CD1c-positive myeloid dendritic cell (primary cell): ENCODE results near the gene TGFBR3.

ENCODE experiments used
- DNase-seq: peaks from one replicate; pipeline ENCODE4 v3.0.0-alpha.2; 2016; ENCODE audit errors: extremely low spot score

TGFBR3 gene

GRCh38 chr1:91712981-91713841, 172.7 kb downstream of the TGFBR3 start:
- DNase-seq, result peak; percentile 59

DNA sequence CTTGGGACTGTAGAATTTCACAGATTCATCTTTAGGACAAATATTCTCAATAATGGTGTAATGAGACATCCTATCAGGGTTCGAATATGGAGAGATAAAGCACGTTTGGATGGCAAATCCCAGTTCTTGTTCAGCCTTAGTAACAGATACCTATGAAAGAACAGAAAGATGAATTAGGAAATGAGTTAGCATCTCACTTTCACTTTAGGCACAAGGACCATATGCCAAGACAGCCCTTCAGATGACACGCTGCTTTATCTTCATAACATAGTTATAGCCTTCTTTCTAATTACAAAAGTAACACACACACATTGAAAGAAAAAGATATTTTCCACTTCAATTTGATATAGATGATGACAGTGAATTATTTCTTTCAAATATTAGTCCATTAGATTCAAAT, 173.6 kb downstream of the TGFBR3 start:
- DNase-seq, result no peak

- DNase-seq, result no peak
Measured at GRCh38 chr1:91711504-91712247, 174.3 kb downstream of the TGFBR3 start.

- DNase-seq, result no peak
Measured at GRCh38 chr1:91710261-91710660, 175.7 kb downstream of the TGFBR3 start.

DNA sequence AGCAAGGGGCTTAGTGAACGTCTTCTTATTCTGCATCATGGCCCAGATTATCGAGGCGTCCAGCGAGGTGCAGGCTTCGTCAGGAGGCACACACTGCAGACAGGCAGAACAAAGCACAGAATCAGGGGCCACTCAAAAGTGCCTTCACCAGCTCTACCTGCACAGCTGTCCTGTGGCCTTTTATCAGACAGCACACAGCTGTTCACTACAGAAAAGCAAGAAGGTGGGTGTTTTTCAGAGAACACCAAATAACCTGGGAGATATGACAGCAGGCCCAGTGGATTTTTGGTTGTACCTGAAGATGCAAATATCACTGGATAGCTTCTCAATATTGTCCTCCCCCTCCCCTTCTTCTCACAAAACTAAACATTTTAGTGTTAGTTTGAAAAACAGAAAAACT, 177.3 kb downstream of the TGFBR3 start:
- no peak for DNase-seq

DNA sequence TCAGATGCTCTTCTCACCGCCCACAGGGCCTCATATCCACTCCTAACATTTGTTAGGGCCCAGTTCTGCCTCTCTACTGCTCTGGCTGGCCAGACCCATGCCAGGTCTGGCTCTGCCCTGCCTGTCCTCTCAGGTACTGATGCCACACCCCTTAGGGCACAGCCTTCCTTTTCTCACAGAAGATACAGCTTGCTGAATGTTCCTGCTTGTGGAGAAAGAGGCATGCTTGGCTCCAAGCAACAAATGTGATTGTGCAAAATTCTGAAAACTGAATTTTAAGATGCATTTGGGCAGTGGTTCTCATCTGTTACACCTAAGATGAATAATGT, 178.1 kb downstream of the TGFBR3 start:
- no peak for DNase-seq

DNA sequence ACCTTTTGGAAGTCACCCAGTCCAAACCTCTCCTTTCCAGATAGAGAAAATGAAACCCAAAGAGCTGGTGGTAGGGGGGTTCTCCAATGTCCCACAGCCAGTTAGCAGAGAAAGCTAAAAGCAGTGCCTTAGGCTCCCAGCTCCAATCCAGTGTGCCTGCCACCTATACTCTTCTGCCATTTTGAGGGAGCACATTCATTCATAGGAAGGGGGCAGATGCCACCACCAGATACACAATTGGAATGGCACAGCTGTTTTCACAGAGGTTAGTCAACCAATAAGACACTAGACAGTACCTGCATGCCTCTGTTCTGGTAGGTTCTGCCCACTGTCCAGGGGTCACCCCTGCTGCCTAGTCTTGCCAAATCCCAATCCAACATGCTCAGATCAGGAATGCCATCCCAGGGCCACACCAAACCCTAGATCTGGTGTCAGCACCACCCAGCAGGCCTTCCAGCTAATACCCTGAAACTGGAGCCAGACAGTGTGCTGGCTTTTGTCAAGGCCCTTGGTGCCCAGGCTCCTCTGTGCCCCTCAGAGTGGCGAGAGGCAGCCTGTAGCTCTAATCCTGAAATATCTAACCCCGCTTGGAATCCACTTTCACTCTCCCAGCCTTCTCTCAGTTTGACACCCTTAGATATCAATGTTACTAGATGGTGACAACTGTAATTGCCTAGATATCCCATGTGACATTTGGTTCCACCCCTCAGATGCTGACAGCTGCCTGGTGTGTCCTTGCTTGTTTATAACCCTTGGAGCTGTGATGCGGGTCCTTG, 178.6 kb downstream of the TGFBR3 start:
- no peak for DNase-seq

DNA sequence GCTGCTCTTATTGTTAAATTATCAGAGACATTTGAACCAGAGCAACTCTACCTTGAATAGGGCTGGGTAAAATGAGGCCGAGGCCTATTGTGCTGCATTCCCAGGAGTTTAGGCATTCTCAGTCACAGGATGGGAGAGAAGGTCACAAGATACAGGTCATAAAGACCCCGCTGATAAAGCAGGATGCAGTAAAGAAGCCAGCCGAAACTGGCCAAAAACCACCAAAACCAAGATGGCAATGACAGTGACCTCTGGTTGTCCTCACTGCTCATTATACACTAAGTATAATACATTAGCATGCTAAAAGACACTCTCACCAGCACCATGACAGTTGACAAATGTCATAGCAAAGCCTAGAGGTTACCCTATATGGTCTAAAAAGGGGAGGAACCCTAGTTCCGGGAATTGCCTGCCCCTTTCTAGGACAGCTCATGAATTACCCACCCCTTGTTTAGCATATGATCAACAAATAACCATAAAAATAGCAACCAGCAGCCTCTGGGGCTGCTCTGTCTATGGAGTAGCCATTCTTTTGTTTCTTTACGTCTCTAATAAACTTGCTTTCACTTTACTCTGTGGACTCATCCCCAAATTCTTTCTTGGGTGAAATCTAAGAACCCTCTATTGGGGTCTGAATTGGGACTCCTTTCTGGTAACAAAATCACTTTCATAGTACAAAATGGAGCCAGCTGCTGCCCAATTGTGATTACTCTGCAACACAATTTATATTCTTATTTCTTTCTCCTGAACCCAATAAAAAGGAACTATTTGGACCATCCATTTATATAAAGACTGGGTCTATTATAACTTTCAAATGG, 179.6 kb downstream of the TGFBR3 start:
- DNase-seq, result no peak

GRCh38 chr1:91704746-91705145, 181.2 kb downstream of the TGFBR3 start:
- DNase-seq, result no peak

- no peak for DNase-seq
Measured at GRCh38 chr1:91703095-91703494, 182.9 kb downstream of the TGFBR3 start.

DNA sequence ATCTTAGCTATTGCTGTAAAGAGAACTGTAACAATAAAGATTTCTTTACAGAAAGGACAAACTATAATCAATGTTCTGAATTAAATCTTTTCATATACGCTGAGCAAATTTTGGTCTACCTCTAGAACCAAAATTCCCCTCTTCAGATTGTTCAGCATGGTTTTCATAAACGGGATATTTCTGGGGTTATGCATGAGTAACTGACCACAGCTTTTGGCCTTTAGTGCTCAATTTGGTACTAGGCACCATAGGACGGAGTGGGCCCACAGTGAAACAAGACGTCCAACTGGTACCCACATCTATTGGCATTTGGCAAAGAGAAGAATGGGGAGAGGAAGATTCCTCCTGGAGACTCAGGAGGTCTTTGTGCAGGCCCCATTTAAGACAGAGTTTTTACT, 184.5 kb downstream of the TGFBR3 start:
- DNase-seq, result no peak

GRCh38 chr1:91700771-91701471, 185.0 kb downstream of the TGFBR3 start:
- DNase-seq, result no peak

DNA sequence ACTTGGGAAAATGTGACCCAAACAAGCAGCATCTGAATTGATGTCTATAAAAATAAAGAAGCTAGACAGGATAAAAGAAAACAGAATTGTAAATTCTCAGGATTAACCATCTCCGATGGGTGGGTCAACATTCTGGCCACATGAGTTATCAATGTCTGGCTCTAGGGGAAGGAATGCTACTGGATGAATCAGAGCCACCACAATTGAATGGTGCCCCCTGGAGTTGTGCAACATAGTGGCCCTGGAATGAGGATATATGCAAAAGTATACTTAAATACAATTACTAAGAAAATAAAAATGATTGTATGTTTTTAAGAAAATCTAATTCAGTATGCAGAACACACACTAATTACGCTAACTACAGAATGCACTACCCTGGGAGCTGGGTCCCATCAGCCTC, 185.6 kb downstream of the TGFBR3 start:
- DNase-seq, result no peak

DNA sequence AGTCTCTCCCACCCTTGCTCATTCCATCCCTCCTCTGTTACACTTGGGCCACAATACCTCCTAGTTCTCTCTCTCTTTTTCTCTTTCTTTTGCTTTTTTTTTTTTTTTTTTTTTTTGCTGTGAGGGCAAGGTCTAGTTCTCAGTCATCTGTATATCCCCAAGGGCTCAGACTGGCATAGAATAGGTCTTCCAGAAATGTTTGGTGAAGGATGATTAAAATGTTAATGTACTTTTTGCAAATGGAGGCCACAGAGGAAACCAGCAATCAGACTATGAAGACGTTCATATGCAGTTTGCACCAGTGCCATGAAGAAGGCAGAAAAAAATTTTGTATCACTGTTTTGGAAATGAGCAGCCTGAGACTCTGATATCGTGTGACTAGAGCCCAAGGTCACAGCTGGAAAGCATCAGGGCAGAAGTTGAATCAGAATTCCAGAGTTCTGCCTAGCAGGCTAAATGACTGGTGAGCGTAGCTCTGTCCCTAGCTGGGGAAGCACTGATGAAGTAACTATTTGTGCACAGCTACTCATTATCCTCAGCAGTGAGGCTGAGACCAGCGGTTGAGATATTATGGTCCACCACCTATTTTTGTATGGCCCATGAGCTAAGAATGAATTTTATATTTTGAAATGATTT, 186.5 kb downstream of the TGFBR3 start:
- DNase-seq, result no peak

- DNase-seq, result no peak
Measured at GRCh38 chr1:91697861-91698260, 188.1 kb downstream of the TGFBR3 start.

DNA sequence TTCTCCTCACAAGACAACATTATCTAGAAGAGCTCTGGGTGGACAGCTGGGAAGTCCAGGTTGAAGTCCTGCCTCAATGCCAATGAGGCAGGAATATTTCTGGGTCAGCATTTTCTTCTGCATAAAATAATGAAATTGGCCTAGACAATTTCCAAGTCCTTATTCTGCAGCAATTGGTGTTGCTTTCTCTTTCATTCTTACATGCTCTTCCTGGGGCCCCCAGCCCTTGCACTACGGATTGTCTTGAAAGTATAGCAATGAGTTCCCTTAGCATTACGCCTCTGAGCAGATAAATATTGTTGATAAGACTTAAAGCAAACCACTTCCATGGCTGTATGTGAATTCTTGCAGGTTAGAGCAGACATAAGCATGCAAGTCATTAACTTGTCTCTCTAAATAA, 188.5 kb downstream of the TGFBR3 start:
- DNase-seq, result peak; percentile 3

DNA sequence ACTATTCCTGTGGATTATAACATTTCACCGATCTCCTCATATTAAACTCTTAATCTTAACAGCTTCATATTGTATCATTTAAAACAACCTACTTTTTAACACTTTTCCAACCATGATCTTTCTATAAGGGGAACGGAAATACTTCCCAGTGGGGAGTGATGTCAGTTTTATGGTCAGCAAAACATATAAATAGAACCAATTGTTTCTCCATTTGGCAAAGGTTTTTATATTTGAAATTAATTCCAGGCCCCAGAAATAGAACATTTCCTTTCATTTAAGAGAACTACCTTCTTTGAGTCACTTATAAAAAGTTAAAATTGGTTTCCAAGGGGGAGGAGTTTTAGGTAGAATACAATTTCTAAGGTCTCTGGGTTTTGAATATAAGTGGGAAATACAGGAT, 189.6 kb downstream of the TGFBR3 start:
- DNase-seq, result no peak

DNA sequence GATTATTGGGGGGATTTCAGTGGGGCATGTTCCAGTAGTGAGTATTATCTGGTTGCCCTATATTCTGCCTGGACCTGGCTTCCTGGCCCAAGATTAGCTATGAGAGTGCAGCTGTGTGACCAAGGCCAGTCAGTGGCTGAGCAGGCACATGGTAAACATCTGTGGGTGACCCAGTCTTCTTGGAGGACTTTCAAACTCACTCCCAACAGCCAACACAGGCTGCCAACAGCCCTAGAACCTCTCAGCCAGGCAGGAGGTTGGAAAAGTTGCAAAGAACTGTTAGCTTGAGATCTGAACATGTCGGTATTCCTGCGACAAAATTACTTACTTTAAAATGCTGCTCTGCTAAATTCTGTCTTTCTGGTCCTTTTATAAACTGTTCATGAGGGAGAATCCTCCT, 192.4 kb downstream of the TGFBR3 start:
- DNase-seq, result no peak

DNA sequence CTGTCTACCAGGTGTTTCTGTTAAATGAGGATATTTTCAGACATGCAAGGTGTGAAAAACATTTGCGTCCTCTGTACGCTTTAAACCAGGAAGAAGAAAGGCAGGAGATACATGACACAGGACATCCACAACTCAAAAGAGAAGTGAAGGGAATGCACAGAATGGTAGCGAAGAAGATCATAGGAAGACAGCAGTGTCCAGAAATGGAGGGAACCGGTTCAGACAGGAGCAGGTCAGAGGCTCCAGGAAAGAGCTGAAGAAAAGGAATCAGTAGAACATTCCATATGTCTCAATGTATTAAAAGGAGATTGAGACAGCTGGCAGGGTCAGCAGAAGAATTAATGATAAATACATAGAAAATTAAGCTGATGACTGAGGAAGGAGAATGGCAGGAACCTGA, 194.4 kb downstream of the TGFBR3 start:
- no peak for DNase-seq

GRCh38 chr1:91689641-91690481, 196.1 kb downstream of the TGFBR3 start:
- no peak for DNase-seq
